ENCODE results near the gene GXYLT2. TPM values are rescaled to one million over a fixed set of nuclear protein-coding genes. Genes with fewer than 3 reads are reported as not detected.
A peak's percentile ranks its signal among the peaks of the same experiment; 100 is the strongest.

GXYLT2 gene
- total RNA-seq, 3 donors from 2014 or later = 5.6 to 15.4 (median 7.4) TPM

DNA sequence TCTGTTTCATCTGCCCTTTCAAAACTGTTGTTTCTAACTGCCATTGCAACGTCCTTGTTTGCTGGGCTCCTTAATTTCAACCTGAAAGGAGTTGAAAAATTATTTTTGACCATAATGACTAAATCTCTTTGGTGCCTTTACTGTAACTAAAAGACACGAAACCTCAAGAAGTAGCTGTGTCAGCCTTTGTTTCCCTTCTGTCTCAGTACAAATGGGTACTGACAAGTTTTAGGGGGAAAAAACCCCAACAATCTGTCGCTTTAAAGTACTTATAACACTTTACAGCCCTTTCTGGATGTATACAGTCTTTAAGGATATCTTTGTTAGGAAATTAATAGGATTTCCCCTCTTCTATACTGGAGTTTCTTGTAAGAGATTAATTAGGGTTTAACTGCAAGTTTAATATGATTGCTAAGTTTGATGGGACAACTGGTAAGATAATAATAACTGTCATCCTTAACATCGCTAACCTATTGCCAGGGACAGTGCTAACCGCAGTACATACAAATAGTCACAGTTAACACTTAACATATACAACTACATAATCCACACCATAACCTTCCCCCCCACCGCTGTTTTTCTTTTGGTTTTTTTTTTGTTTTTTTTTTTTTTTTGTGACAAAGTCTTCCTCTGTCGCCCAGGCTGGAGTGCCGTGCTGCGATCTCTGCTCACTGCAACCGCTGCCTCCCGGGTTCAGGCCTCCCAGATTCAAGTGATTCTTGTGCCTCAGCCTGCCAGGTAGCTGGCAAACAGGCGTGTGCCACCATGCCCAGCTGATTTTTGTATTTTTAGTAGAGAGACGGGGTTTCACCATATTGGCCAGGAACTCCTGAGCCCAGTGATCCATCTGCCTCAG is 1.7 kb downstream of the GXYLT2 start:
- H3K4me1 ChIP-seq = peaks cover 11 to 13% of the 10 kb centered on the region in 2 donors
- no peaks in the 10 kb centered on the region for H3K27me3 ChIP-seq
- intact Hi-C loops (cut with DNase I; ENCODE audit: low total_unique reads) = no loop called here
- peak overlapping the region; percentile 46 to 74 (median 62) for H3K4me3 ChIP-seq
- H3K9me3 ChIP-seq = no peaks in the 10 kb centered on the region
- no peak for DNase-seq (ENCODE audit: low spot score in 2 of 2)
- no peak for TF ChIP-seq POLR2A (IDR thresholded peaks at IDR 0.05)
- no peak for TF ChIP-seq POLR2AphosphoS5 (IDR thresholded peaks at IDR 0.05)
- TF ChIP-seq, protein P1, sequence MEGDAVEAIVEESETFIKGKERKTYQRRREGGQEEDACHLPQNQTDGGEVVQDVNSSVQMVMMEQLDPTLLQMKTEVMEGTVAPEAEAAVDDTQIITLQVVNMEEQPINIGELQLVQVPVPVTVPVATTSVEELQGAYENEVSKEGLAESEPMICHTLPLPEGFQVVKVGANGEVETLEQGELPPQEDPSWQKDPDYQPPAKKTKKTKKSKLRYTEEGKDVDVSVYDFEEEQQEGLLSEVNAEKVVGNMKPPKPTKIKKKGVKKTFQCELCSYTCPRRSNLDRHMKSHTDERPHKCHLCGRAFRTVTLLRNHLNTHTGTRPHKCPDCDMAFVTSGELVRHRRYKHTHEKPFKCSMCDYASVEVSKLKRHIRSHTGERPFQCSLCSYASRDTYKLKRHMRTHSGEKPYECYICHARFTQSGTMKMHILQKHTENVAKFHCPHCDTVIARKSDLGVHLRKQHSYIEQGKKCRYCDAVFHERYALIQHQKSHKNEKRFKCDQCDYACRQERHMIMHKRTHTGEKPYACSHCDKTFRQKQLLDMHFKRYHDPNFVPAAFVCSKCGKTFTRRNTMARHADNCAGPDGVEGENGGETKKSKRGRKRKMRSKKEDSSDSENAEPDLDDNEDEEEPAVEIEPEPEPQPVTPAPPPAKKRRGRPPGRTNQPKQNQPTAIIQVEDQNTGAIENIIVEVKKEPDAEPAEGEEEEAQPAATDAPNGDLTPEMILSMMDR (IDR thresholded peaks at IDR 0.05) = no peak
- peak overlapping the region; percentile 81 to 88 for H3K27ac ChIP-seq
- H3K36me3 ChIP-seq = no peaks in the 10 kb centered on the region

DNA sequence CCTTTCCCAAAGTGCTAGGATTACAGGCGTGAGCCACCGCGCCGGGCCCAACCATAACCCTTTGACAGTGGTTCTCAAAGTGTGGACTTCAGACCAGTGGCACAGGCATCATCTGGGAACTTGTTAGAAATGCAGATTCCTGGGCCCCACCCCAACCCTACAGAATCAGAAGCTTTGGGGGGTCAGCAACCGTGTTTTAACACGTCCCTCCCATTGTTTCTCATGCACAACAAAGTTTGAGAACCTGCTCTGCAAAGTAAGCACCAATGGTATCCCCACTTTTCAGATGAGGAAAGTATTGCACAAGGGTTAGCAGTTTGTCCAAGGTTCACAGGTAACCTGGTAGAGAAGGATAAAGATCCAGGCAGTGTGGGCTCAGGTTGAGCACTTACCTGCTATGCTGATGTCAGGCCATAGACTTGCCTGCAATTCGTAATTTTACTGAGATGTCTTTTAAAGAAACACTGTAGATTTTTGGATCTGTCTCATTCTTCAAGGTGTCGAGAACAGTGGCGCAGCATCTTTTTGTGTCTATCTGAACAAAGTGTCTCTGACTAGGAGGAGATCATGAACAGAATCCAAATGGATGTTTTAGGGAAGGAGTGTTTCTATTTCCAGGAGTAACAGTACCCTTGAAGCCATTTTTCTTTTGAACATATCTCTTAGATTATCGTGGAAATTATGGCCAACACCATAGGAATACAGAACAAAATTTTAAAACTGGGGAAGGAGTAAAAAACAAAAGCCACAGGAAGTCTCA is 2.5 kb downstream of the GXYLT2 start:
- intact Hi-C loops (cut with DNase I; ENCODE audit: low total_unique reads) = no loop called here
- no peaks in the 10 kb centered on the region for H3K36me3 ChIP-seq
- no peaks in the 10 kb centered on the region for H3K27me3 ChIP-seq
- H3K4me3 ChIP-seq = peak overlapping the region in 2 of 3 donors; percentile 23 to 62
- TF ChIP-seq, protein P1 (IDR thresholded peaks at IDR 0.05) = no peak
- no peak for TF ChIP-seq POLR2A (IDR thresholded peaks at IDR 0.05)
- no peak for TF ChIP-seq POLR2AphosphoS5 (IDR thresholded peaks at IDR 0.05)
- H3K4me1 ChIP-seq = peaks cover 11 to 13% of the 10 kb centered on the region in 2 donors
- H3K9me3 ChIP-seq = no peaks in the 10 kb centered on the region
- DNase-seq (ENCODE audit: low spot score in 2 of 2) = no peak
- peak overlapping the region; percentile 81 for H3K27ac ChIP-seq

DNA sequence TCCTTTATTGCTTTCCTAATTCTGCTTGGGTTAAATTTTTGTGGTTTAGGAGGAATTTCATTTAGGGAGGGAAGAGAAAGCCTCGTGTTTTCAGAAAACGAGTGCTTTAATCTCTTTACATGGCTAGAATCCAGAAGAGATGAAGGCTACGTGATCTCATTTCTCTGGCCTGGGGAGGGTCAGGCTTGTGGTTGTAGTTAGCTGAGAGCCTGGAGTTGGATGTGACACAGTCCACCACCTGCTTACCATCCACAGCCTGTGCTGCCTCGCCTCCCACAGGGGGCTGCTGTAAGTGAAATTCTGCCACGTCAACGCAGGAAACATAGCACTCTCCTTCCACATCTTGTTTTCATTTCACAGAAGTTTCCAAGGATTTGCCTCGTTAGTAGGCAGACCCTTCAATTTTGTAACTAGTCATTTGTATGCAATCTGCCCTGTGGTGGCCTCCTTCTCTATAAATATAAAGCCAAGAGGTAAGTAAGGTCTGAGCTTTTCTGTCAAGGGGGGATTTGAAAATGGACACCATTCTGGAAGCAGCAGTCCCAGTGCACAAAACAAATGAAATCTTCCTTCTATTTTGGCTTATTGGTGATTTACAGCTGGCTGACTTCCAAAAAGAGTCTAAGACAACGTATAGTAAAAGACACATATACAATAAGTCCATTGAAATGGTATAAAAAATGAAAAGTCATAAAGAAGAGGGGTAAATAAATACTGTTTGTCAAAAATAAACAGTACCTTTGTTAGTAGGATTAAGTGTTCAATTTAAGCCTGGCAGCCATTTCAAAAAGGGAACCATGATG is 3.4 kb downstream of the GXYLT2 start:
- intact Hi-C loops (cut with DNase I; ENCODE audit: low total_unique reads) = no loop called here
- no peaks in the 10 kb centered on the region for H3K36me3 ChIP-seq
- H3K27ac ChIP-seq = peak overlapping the region; percentile 81
- peaks cover 11 to 13% of the 10 kb centered on the region in 2 donors for H3K4me1 ChIP-seq
- H3K9me3 ChIP-seq = no peaks in the 10 kb centered on the region
- no peaks in the 10 kb centered on the region for H3K27me3 ChIP-seq
- H3K4me3 ChIP-seq = peak overlapping the region in 1 of 3 donors; percentile 23
- TF ChIP-seq, protein P1 (IDR thresholded peaks at IDR 0.05) = no peak
- TF ChIP-seq POLR2AphosphoS5 (IDR thresholded peaks at IDR 0.05) (peak in 2 of 3 donors; percentile 33 to 38), POLR2A (IDR thresholded peaks at IDR 0.05) (no peak)
- DNase-seq (ENCODE audit: low spot score in 2 of 2) = peak in 1 of 2 donors; percentile 38

DNA sequence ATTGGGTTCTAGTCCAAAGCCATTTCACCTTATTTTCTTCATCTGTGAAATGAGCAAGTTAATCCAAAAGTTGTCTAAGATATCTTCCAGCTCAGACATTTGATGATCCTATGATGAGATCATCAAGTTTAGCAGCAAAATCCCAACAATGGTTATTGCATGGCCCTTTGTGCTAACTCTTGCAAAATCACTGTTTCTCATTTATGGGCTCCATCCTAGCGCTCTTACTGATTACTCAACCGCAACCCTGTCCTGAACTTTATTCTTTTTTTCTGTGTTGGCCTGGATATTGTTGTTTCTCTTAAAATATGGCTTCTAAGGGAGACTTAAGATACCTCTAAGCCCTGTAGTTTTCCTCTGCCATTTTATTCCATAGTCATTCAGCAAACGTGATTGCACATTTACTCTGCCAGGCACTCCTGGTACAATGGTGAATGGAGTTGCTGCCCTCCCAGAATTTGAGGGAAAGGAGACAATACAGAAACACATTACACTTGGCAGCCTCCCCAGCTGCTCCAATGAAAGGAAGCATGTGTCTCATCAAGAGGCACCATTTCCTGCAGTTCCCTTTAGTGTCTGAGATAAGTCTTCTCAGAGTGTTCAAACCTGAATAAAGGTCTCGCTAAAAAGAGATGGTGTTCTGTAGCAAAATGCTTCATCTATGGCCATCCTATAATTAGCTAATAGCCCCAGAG is 4.4 kb downstream of the GXYLT2 start:
- TF ChIP-seq POLR2AphosphoS5 (IDR thresholded peaks at IDR 0.05) = peak in 2 of 3 donors; percentile 31 to 73
- TF ChIP-seq, protein P1 (IDR thresholded peaks at IDR 0.05) = no peak
- no peak for TF ChIP-seq POLR2A (IDR thresholded peaks at IDR 0.05)
- peak overlapping the region in 1 of 3 donors; percentile 9 for H3K4me3 ChIP-seq
- peak overlapping the region; percentile 81 for H3K27ac ChIP-seq
- H3K4me1 ChIP-seq = peaks cover 8 to 11% of the 10 kb centered on the region in 2 donors
- no peak for DNase-seq (ENCODE audit: low spot score in 2 of 2)
- intact Hi-C loops (cut with DNase I; ENCODE audit: low total_unique reads) = no loop called here
- H3K9me3 ChIP-seq = no peaks in the 10 kb centered on the region
- no peaks in the 10 kb centered on the region for H3K36me3 ChIP-seq
- H3K27me3 ChIP-seq = no peaks in the 10 kb centered on the region
